Nucleus accumbens (tissue), 56 donors: ENCODE data around the gene CERS3.

Experiments used
- DNase-seq, 56 donors: peaks; one replicate each; lab custom pipeline; 2025; lab: John Stamatoyannopoulos, UW

Gene CERS3

GRCh38 chr15:100528833-100529428, at the start of gene CERS3:
CERS3 (minus strand) TSS chr15:100528950; CDS start chr15:100501849, 27,101 bp downstream.
- DNase-seq = no peak

- no peak for DNase-seq
Observed at GRCh38 chr15:100573526-100573925, 44.8 kb upstream of the CERS3 start.

GRCh38 chr15:100572362-100572983, 43.7 kb upstream of the CERS3 start:
- DNase-seq = no peak

GRCh38 chr15:100571592-100572167, 42.9 kb upstream of the CERS3 start:
- DNase-seq = no peak

GRCh38 chr15:100570735-100571313, 42.1 kb upstream of the CERS3 start:
- no peak for DNase-seq

GRCh38 chr15:100570275-100570674, 41.5 kb upstream of the CERS3 start:
- DNase-seq = no peak

- DNase-seq = no peak
Observed at GRCh38 chr15:100569391-100569790, 40.6 kb upstream of the CERS3 start.

- DNase-seq = no peak
Observed at GRCh38 chr15:100566850-100567628, 38.3 kb upstream of the CERS3 start.

GRCh38 chr15:100565591-100565990, 36.8 kb upstream of the CERS3 start:
- DNase-seq = no peak

- no peak for DNase-seq
Observed at GRCh38 chr15:100560323-100560722, 31.6 kb upstream of the CERS3 start.

- no peak for DNase-seq
Observed at GRCh38 chr15:100559330-100559729, 30.6 kb upstream of the CERS3 start.

- no peak for DNase-seq
Observed at GRCh38 chr15:100558771-100559254, 30.1 kb upstream of the CERS3 start.

GRCh38 chr15:100553468-100553867, 24.7 kb upstream of the CERS3 start:
- DNase-seq = no peak

- DNase-seq = no peak
Observed at GRCh38 chr15:100547961-100548360, 19.2 kb upstream of the CERS3 start.

- no peak for DNase-seq
Observed at GRCh38 chr15:100544946-100545345, 16.2 kb upstream of the CERS3 start.

GRCh38 chr15:100544338-100544841, 15.6 kb upstream of the CERS3 start:
- no peak for DNase-seq

- no peak for DNase-seq
Observed at GRCh38 chr15:100542290-100542689, 13.5 kb upstream of the CERS3 start.

GRCh38 chr15:100537331-100537730, 8.6 kb upstream of the CERS3 start:
- no peak for DNase-seq

- no peak for DNase-seq
Observed at GRCh38 chr15:100536733-100537132, 8.0 kb upstream of the CERS3 start.

- no peak for DNase-seq
Observed at GRCh38 chr15:100533886-100534285, 5.1 kb upstream of the CERS3 start.
